Inflammatory macrophage (primary cell): ENCODE results near the gene LONP1.
A peak's percentile ranks its signal among the peaks of the same experiment; 100 is the strongest.
"Not testable (repeated sequence)": the region's sequence is repeated elsewhere in the genome, so short reads cannot be mapped to it uniquely, and the experiment has no call there.

Experiments
- DNase-seq, 2 donors: peaks; one replicate each; pipeline ENCODE4 v3.0.0-alpha.2; 2020 to 2022

The LONP1 gene

GRCh38 chr19:5693195-5694166 lies 26.5 kb downstream of the LONP1 start:
- DNase-seq = no peak

- DNase-seq = no peak
Observed at GRCh38 chr19:5692723-5693194, 27.2 kb downstream of the LONP1 start.

GRCh38 chr19:5691822-5692722 lies 27.9 kb downstream of the LONP1 start:
- DNase-seq = peak in 1 of 2 donors; percentile 15

GRCh38 chr19:5690955-5691821 lies 28.8 kb downstream of the LONP1 start:
- peak in 1 of 2 donors; percentile 43 for DNase-seq

GRCh38 chr19:5690125-5690954 lies 29.6 kb downstream of the LONP1 start, which contains the start of gene RPL36:
Gene RPL36, plus strand, starts transcription at chr19:5690295. Its CDS starts 213 bp downstream, at chr19:5690508.
- DNase-seq = peak; percentile 98 to 99

GRCh38 chr19:5688262-5688881 lies 31.6 kb downstream of the LONP1 start:
- DNase-seq = not testable (repeated sequence)

- DNase-seq = no peak
Observed at GRCh38 chr19:5687360-5688198, 32.4 kb downstream of the LONP1 start.

GRCh38 chr19:5686647-5687359 lies 33.1 kb downstream of the LONP1 start:
- DNase-seq = peak; percentile 98

GRCh38 chr19:5686326-5686646 lies 33.7 kb downstream of the LONP1 start:
- DNase-seq = no peak

- DNase-seq = no peak
Observed at GRCh38 chr19:5684694-5685430, 35.1 kb downstream of the LONP1 start.

- DNase-seq = no peak
Observed at GRCh38 chr19:5683177-5683886, 36.6 kb downstream of the LONP1 start.

GRCh38 chr19:5682107-5682482 lies 37.9 kb downstream of the LONP1 start:
- DNase-seq = no peak

- DNase-seq = no peak
Observed at GRCh38 chr19:5681391-5682106, 38.4 kb downstream of the LONP1 start.

- DNase-seq = peak; percentile 98 to 99
Observed at GRCh38 chr19:5680437-5681368, 39.2 kb downstream of the LONP1 start, which contains the start of the genes HSD11B1L and MICOS13. Gene HSD11B1L, plus strand, starts transcription at chr19:5681027. Its CDS starts 3,806 bp downstream, at chr19:5684833. Gene MICOS13, minus strand, starts transcription at chr19:5680516. Its CDS starts 30 bp downstream, at chr19:5680486.

- DNase-seq = peak in 1 of 2 donors; percentile 32
Observed at GRCh38 chr19:5680084-5680436, 39.9 kb downstream of the LONP1 start.
